Measurements from ENCODE around the gene GLDC. TPM values are rescaled to one million over a fixed set of nuclear protein-coding genes. Genes with fewer than 3 reads are reported as not detected.

GLDC gene
- total RNA-seq, 1 experiment from 2014 or later, result 66.8 TPM

DNA sequence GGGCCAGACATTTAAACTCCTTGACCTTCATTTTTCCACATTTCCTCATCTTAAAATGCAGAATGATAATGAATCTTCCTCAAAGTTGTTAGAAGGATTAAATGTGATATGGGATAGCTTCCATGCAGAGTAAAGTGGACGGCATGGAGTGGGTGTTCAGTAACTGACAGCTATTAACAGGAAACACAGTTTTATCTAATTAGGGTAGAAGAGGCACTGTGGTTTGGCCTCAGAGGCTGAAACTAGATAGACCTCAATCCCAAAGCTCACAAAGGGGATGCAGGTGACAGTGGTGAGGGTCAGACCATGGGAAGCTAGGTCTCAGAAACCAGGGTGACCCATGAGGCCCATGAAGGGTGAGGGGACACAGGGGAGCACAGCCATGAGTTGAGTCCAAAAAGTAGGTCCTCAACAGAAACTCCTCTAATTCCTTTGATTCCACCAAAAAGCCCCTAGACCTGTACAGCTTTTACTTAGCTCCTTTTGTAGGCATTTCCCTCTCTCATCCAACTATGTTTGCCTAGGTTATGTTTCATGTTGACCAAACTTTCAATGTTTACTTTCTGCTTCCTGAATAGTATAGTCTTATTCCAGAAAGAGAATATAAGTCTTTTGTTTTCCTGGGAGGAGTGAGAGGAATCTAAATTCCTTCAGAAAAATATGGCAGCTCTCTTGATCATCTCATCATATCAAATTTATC lies 27.9 kb upstream of the GLDC start:
- H3K4me3 ChIP-seq (ENCODE audit: insufficient read depth, low read depth, low read length), result no peak overlapping the region
- H3K36me3 ChIP-seq (replicated peaks; ENCODE audit: control insufficient read depth, insufficient read depth, low read length), result peaks cover 19% of the 10 kb centered on the region
- no peaks in the 10 kb centered on the region for H3K27me3 ChIP-seq (ENCODE audit: control insufficient read depth, insufficient read depth, low read length)
- DNase-seq, result no peak

DNA sequence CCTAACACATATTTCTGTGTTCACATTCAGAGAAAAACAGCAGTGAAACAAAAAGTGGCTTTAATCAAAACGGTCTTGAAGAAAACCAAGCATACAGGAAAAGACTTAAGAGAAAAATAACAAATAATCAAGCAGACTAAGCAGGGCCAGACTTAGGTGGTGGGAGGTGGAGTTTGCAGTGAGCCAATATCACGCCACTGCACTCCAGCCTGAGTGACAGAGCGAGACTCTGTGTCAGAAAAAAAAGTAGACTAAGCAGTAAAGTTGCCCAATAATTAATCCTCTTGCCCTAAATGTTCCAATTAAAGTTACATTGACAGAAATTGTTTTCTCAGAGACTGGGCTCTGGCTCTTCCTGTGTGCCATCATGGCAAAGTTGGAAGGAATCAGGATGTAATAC lies 26.6 kb upstream of the GLDC start:
- H3K36me3 ChIP-seq (replicated peaks; ENCODE audit: control insufficient read depth, insufficient read depth, low read length), result peaks cover 19% of the 10 kb centered on the region
- H3K4me3 ChIP-seq (ENCODE audit: insufficient read depth, low read depth, low read length), result no peak overlapping the region
- H3K27me3 ChIP-seq (ENCODE audit: control insufficient read depth, insufficient read depth, low read length), result no peaks in the 10 kb centered on the region
- no peak for DNase-seq

DNA sequence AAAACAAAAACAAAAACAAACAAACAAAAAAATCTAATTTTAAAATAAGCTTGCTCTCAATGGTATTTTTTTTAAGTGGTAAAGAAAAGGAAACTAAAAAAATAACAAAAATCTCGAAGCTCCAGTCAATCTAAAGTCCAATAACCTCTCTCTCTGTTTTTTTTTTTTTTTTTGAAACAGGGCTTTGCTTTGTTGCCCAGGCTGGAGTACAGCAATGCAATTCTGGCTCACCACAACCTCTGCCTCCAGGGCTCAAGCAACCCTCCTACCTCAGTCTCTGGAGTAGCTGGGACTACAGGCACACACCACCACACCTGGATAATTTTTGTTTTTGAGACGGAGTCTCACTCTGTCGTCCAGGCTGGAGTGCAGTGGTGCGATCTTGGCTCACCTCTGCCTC lies 25.9 kb upstream of the GLDC start:
- DNase-seq, result no peak
- H3K36me3 ChIP-seq (replicated peaks; ENCODE audit: control insufficient read depth, insufficient read depth, low read length), result peaks cover 19% of the 10 kb centered on the region
- H3K4me3 ChIP-seq (ENCODE audit: insufficient read depth, low read depth, low read length), result no peak overlapping the region
- H3K27me3 ChIP-seq (ENCODE audit: control insufficient read depth, insufficient read depth, low read length), result no peaks in the 10 kb centered on the region

DNA sequence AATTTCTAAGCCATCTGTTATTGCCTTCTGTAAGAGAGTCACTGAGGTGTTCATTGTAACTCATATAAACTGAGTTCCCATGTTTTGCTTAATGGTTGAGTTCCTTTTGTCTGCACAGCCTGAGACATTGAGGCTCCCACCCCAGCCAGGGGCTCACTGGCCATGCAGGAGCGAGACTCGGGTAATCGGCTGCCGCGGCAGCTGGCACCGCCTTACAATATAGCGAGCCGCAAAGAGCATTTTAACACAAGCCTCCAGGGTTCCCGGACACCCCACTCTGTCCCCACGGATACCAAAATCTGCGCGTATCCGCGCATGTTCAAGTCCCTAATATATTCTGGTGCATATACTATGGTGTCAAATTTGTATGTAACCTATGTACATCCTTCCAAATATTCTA lies 24.4 kb upstream of the GLDC start:
- Histone ChIP-seq H3K4me3 (ENCODE audit: insufficient read depth, low read depth, low read length) (no peak overlapping the region), H3K36me3 (replicated peaks; ENCODE audit: control insufficient read depth, insufficient read depth, low read length) (peaks cover 16% of the 10 kb centered on the region), H3K27me3 (ENCODE audit: control insufficient read depth, insufficient read depth, low read length) (no peaks in the 10 kb centered on the region)
- no peak for DNase-seq

DNA sequence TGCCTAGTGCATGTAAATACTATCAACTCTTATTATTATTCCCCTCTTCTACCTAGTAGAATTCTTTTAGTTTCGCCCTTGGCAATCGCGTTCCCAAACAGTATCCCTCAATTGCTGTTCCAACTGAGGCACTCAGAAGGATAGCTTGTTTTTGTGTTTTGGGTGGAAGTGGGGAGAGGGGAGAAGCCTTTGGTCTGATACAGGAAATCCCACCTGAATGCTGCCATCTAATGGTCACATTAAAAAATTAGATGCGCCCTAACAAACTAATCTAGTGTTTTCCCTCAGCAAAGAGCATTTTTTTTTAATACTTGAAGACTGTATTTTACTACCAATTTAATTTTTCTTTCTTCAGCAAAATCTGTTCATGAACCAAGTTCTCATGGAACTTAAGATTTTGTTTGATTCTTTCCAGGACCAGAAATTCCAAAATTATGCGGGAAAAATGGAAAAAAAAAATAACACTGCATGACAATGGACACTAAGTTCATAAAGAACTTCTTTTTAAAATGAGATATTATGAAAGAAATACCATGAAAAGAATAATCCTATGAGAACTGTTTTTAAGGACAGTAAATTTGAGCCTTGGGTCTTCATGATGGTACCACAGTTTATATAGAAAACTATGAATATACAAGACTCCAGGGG lies 22.2 kb upstream of the GLDC start:
- H3K36me3 ChIP-seq (replicated peaks; ENCODE audit: control insufficient read depth, insufficient read depth, low read length), result peaks cover 14% of the 10 kb centered on the region
- H3K27me3 ChIP-seq (ENCODE audit: control insufficient read depth, insufficient read depth, low read length), result no peaks in the 10 kb centered on the region
- no peak overlapping the region for H3K4me3 ChIP-seq (ENCODE audit: insufficient read depth, low read depth, low read length)
- DNase-seq, result peak; percentile 74

DNA sequence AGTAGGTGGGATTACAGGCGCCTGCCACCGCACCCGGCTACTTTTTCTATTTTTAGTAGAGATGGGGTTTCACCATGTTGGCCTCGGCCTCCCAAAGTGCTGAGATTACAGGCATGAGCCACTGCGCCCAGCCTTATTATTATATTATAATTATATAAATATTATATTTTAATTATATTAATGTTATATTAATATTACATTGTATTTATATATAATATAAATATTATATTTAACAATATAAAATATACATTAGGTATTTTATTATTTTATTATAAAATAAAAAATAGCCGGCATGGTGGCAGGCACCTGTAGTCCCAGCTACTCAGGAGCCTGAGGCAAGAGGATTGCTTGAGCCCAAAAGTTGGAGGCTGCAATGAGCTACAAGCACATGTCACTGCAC lies 21.6 kb upstream of the GLDC start:
- Histone ChIP-seq H3K36me3 (replicated peaks; ENCODE audit: control insufficient read depth, insufficient read depth, low read length) (peaks cover 13% of the 10 kb centered on the region), H3K27me3 (ENCODE audit: control insufficient read depth, insufficient read depth, low read length) (no peaks in the 10 kb centered on the region), H3K4me3 (ENCODE audit: insufficient read depth, low read depth, low read length) (no peak overlapping the region)
- no peak for DNase-seq

DNA sequence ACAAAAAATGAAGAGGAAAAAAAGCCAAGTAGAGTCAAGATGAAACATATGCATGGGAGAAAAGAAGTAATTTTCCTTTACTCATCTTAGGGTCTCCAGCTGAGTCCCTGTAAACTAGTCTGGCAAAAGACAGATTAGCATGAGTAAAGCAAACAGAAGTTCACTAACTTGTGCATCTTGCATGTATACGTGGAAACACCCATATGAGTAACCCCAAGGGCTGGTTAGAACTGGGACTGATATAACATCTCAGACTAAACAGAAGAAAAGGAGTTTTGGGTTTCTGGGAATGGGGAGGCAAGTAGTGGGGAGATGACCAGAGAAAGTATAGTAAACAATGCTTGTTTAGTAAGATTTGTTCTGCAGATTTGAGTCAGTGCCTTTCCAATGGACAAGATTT lies 20.1 kb upstream of the GLDC start:
- Histone ChIP-seq H3K4me3 (ENCODE audit: insufficient read depth, low read depth, low read length) (no peak overlapping the region), H3K27me3 (ENCODE audit: control insufficient read depth, insufficient read depth, low read length) (no peaks in the 10 kb centered on the region), H3K36me3 (replicated peaks; ENCODE audit: control insufficient read depth, insufficient read depth, low read length) (peaks cover 9% of the 10 kb centered on the region)
- DNase-seq, result no peak

DNA sequence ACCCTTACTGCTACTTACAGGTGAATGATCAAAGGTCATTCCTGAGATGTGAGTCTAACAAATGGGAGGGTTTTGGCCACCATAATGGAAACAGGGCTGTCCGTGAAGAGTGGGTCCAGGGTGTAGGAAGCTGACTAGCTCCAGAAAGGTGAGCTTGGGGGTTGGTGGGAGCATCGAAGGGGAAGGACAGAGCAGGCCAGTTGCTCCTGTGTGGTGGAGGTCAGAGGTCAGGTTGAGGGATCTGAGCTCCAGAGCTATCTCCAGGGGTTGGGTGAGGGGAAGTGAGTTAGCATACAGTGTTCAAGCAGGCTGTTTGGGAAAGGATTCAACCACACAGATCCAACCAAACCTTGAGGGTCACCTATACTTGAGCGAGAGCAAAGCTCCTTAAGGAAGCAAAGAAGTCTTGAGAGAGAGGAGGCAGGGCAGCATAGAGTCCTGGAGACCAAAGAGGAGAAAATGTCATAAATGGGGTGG lies 18.7 kb upstream of the GLDC start:
- Histone ChIP-seq H3K27me3 (ENCODE audit: control insufficient read depth, insufficient read depth, low read length) (no peaks in the 10 kb centered on the region), H3K36me3 (replicated peaks; ENCODE audit: control insufficient read depth, insufficient read depth, low read length) (peaks cover 3% of the 10 kb centered on the region), H3K4me3 (ENCODE audit: insufficient read depth, low read depth, low read length) (no peak overlapping the region)
- no peak for DNase-seq

DNA sequence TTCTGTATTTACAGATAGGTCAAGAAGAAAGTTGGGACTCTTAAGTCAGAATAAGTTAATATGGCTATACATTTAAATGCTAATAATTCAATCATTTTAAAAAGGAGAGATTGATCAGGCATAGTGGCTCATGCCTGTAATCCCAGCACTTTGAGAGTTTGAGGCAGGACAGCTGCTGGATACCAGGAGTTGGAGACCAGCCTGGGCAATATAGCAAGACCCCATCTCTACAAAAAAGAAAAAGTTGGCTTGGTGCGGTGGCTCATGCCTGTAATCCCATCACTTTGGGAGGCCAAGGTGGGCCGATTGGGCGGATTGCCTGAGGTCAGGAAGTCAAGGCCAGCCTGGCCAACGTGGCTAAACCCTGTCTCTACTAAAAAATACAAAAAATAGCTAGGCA lies 15.0 kb upstream of the GLDC start:
- H3K36me3 ChIP-seq (replicated peaks; ENCODE audit: control insufficient read depth, insufficient read depth, low read length), result peaks cover 5% of the 10 kb centered on the region; the same call in 1 of the 2 replicates
- no peak overlapping the region for H3K4me3 ChIP-seq (ENCODE audit: insufficient read depth, low read depth, low read length)
- DNase-seq, result no peak
- H3K27me3 ChIP-seq (ENCODE audit: control insufficient read depth, insufficient read depth, low read length), result no peaks in the 10 kb centered on the region

DNA sequence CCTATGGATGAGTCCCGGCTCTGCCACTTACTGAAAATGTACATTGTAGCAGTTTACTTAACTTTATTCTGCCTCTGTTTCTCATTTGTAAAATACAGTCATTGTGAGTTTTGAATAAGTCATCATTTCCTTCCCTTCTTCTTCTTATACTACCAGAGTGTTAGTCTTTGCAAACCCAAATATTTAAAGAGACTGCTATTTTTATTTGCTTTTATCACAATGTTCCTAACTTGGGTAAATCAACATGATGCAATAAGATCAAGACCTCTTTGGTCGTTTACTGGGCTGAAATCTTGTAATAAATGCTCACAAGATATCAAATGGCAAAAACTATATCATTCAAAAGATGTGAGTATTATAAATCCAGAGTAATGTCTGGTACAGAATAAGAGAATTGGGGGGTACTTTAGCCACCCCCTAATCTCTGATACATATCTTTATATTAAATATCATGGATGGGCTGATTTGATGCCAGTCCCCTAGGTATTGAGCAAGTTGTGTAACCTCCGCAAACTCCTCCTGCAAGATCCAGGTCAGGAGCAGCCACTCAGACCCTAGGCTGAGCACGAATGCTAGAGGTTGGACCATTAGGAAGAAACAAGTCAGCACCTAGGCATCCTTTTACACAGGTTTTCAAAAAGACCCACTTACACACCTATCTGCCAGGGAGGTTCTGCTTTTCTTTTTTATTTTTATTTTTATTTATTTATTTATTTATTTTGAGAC lies 13.3 kb upstream of the GLDC start:
- Histone ChIP-seq H3K27me3 (ENCODE audit: control insufficient read depth, insufficient read depth, low read length) (no peaks in the 10 kb centered on the region), H3K36me3 (replicated peaks; ENCODE audit: control insufficient read depth, insufficient read depth, low read length) (peaks cover 7% of the 10 kb centered on the region), H3K4me3 (ENCODE audit: insufficient read depth, low read depth, low read length) (no peak overlapping the region)
- DNase-seq, result no peak

DNA sequence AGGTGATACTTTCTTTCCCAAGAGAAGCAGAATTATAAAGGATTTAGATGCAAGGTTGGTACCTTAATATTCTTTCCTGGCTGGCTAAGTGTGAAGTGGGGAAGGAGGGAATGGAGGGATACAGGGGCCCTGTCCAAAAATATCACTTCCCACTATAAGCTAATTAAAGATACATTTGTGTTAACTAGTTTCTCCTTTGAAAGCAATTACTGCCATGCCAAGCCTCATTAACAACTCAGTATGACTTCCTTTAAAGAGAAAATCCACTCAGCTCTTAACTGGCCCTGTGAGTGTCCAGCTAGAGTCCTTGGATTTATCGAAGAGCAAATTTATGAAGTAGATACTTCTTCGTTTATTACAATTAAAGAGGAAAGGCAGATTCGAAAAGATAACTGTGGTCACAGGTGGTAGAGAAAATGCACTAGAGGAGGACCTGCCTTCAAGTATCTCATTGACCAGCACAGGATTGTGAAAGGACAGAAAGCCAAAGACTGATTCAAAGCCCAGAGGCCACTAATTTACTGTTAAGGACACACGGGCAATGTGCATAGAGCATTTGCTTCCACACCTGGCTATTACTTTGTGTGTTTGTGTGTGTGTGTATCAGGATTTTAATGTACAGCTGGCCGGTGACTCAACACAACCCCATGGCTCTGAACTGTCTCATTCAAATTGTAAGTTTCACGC lies 11.2 kb upstream of the GLDC start:
- Histone ChIP-seq H3K27me3 (ENCODE audit: control insufficient read depth, insufficient read depth, low read length) (no peaks in the 10 kb centered on the region), H3K4me3 (ENCODE audit: insufficient read depth, low read depth, low read length) (no peak overlapping the region), H3K36me3 (replicated peaks; ENCODE audit: control insufficient read depth, insufficient read depth, low read length) (peaks cover 10% of the 10 kb centered on the region)
- no peak for DNase-seq

DNA sequence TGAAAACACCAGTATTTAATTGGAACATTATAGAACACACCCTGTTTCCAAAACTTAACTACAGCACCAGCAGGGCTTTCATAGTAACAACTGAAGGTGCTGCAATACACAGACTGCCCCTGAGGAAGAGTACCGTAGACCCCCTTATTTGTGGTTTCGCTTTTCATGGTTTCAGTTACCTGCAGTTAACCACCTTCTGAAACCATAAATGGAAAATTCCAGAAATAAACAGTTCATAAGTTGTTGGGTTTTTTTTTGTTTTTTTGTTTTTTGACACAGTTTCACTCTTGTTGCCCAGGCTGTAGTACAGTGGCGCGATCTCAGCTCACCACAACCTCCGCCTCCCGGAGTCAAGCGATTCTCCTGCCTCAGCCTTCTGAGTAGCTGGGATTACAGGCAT lies 9.5 kb upstream of the GLDC start:
- no peak for DNase-seq
- Histone ChIP-seq H3K36me3 (replicated peaks; ENCODE audit: control insufficient read depth, insufficient read depth, low read length) (peaks cover 10% of the 10 kb centered on the region), H3K4me3 (ENCODE audit: insufficient read depth, low read depth, low read length) (no peak overlapping the region), H3K27me3 (ENCODE audit: control insufficient read depth, insufficient read depth, low read length) (no peaks in the 10 kb centered on the region)

DNA sequence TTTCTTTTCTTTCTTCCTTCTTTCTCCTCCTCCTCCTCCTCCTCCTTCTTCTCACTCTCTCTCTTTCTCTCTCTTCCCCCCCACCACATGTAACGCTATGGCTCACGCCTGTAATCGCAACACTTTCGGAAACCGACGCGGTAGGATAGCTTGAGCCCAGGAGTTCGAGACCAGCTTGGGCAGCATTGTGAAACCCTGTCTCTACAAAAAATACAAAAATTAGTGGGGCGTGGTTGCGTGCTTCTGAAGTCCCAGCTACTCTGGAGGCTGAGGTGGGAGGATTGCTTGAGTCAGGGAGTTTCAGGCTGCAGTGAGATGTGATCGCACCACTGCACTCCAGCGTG lies 736 bp upstream of the GLDC start:
- DNase-seq, result no peak
- peaks cover 6% of the 10 kb centered on the region for H3K36me3 ChIP-seq (replicated peaks; ENCODE audit: control insufficient read depth, insufficient read depth, low read length)
- peak overlapping the region; percentile 79 for H3K4me3 ChIP-seq (ENCODE audit: insufficient read depth, low read depth, low read length)
- H3K27me3 ChIP-seq (ENCODE audit: control insufficient read depth, insufficient read depth, low read length), result peaks cover 10% of the 10 kb centered on the region

DNA sequence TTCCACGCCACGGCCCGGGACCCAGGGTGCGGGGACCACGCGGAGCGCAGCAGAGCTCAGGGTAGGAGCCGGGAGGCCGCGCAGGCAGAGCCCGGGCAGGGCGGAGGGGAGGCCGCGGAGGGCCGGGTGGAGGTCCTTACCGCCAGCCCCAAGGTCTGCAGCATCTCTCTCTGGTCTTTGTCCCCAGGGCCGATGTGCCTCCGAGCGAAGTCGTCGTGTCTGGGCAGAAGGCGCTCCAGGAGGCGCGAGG lies 499 bp downstream of the GLDC start:
- peaks cover 10% of the 10 kb centered on the region for H3K27me3 ChIP-seq (ENCODE audit: control insufficient read depth, insufficient read depth, low read length)
- H3K36me3 ChIP-seq (replicated peaks; ENCODE audit: control insufficient read depth, insufficient read depth, low read length), result peaks cover 11% of the 10 kb centered on the region
- DNase-seq, result peak; percentile 82
- H3K4me3 ChIP-seq (ENCODE audit: insufficient read depth, low read depth, low read length), result peak overlapping the region; percentile 79
